T-helper 2 cell treated with Interferon-gamma antibody and Interleukin-4, amounts not matched to agents 100 ng/mL and 5 ng/mL, for 36 hours (primary cell): ENCODE measurements around the gene CYTH4. TPM values are rescaled to one million over a fixed set of nuclear protein-coding genes. Genes with fewer than 3 reads are reported as not detected.
"Not testable (repeated sequence)": the region's sequence is repeated elsewhere in the genome, so short reads cannot be mapped to it uniquely, and the experiment has no call there.

Experiments used
- intact Hi-C: fragments of 100-400 bp; cut with micrococcal nuclease; formaldehyde crosslinking; loops from one replicate; pipeline ENCODE4 v1.15.1; 2023
- total RNA-seq: library from RNA; stranded (reverse); gene quantifications from 2 replicates; pipeline ENCODE4 v1.2.3, GENCODE V29; 2022

The CYTH4 gene
- total RNA-seq, 1 donor from 2014 or later = 91.2 TPM

DNA sequence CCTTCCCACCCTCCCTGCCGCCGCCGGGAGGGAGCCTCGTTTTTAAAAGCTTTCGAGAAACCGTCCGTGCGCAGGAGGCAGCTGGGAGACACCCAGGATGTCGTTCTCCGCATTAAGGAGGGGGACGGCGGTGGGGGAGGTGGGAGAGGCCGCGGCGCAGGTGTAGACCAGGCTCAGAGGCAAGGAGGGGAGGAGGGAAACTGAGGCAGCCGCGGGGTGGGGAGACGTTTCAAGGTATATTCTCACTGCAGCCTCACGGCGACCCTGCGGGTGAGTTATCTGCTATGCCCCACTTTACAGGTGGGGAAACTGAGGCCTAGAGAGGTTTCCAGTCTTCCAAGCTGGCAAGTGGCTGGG, 42.7 kb downstream of the CYTH4 start:
- intact Hi-C loops = no loop called here

DNA sequence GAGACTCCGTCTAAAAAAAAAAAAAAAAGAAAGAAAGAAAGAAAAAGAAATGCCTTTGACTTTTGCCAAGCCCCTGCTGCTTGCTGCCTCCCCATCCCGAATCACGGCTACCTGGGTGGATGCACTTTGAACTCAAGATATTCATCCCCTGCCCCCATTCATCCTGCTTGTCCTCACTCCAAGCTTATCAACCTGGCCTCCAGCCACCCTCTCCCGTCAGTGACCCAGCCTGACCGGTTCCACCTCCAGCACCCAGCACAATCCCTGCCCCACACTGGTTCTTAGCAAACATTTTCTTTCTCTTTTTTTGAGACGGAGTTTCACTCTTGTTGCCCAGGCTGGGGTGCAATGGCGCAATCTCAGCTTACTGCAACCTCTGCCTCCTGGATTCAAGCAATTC, 44.4 kb downstream of the CYTH4 start:
- intact Hi-C loops = no loop called here

DNA sequence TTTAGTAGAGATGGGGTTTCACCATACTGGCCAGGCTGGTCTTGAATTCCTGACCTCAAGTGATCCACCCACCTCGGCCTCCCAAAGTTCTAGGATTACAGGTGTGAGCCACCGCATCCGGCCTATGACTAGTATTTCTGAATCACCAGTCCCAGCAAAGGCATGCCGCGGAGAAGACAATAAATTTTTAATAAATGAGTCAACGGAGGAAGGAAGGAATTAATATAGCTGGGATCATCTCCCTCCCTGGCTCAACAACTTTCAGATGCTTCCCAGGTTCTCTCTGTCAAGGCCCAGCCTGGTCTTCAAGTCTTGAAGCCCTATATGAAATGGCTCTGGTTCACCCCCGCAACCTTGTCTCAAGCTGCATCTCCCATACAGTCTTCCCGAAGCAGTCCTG, 45.7 kb downstream of the CYTH4 start:
- intact Hi-C loops = no loop called here

DNA sequence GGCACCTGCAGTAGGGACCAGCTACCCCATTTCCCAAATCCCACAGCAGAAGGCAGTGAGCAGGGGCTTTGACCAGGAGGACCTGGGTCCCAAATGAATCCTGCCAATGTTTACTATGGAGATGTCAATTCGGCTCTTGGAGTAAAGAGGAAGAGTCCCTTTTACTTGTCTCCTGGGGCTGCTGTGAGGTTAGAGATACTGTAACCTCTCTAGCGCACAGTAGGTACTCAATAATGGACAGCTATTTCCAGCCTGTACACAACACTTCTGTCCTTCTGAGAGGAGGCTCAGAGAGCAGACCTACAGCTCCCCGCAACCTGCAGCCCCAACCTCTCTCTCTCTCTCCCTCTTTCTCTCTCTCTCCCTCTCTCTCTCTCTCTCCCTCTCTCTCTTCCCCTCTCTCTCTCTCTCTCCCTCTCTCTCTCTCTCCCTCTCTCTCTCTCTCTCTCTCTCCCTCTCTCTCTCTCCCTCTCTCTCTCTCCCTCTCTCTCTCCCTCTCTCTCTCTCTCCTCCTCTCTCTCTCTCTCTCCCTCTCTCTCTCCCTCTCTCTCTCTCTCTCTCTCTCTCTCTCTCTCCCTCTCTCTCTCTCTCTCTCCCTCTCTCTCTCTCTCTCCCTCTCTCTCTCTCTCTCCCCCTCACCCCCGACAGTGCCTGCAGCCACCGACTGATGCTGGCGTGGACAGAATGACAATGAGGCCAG, 46.4 kb downstream of the CYTH4 start:
- intact Hi-C loops = not testable (repeated sequence)

DNA sequence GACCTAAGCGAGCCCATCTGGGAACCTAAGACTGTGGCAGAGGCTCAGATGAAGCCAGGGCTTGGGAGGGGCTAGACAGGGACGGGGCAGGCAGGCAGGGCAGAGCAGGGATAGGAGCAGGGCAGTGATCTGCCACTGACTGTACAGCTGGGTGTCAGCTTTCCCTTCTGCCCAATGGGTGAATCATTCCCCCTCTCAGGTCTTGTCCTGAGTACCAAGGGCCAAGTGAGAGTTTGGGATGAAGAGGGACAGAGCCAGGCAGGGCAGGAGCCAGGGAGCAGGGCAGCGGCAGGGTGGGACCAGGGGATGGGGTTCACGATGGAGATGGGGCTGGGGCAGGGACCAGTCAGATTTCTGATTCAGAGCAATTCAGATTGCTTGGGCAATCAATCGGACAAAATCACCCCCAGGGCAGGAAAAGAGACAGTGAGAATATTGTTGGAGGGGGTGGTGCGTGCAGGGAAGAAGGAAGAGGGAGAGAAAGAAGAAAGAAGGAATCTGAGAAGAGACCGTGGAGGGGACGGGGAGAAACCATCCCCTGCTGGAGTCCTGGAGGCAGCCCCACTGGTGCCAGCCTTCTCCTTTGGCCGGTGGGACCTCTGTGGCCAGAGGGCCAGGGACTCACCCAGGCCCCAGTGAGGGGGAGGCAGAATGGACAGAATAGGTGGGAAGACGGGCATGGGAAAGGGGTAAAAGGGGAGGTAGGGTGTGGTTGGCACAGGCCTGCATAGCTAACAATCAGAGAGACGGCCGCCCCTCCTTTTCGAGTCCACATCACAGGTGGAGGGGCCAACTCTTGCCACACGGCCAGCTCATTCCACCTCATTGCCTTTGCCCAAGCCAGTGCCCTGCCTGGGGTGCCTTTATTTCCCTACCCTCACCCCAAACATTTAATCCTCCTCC, 47.2 kb downstream of the CYTH4 start:
- intact Hi-C loops = no loop called here

DNA sequence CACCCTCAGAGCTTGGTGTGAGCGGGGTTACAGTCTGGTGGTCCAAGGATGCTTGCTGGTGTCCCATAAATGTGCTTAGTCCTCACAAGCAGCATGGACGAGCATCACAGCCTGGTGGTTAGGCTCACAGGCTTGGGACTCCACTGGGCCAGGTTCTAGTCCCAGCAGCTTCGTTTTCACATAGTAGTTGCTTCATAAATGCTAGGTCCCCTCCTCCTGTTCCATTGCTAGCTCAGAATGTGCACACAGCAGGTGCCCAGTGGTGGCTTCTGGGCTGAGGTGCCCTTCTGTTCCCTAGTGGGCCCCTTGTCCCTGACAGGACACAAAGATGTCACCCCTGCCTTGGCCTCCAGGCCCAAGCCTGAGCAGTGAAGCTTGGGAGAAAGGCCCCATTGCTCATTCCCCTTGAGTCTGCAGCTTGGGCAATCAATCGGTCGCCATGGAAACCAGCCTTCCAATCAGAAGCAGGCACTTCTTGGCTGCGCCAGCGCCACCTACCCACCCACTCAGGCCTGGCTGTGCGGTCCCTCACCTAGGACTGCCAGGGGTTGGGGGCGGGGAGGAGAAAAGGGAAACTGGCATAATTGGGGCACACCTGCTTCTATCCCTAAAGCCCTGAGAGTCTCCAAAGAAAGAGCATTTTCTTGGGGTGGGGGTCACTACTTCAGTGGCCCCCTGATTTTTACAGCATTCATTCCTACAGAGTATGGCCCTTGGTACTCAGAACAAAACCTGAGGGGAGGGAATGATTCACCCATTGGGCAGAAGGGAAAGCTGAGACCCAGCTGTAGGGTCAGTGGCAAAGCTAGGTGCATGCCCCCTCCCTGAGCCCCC, 48.1 kb downstream of the CYTH4 start:
- intact Hi-C loops = no loop called here

DNA sequence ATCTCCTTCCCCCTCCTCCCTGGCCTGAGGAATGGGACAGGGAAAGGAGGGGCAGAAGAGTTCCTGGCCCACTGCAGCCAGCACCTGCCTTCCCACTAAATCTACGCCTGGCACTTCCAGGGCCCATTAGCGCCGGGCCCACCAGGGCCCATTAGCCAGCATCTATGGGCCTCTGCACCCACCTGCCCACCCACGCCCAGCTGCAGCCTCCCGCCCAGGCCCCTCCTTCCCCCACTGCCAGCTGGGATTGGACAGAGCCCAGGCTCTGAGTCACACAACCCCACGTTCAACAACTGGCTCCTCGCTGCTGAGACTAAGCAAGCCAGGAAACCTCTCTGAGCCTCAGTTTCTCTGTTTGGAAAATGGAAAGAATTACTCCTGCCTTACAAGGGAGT, 48.7 kb downstream of the CYTH4 start:
- intact Hi-C loops = no loop called here

DNA sequence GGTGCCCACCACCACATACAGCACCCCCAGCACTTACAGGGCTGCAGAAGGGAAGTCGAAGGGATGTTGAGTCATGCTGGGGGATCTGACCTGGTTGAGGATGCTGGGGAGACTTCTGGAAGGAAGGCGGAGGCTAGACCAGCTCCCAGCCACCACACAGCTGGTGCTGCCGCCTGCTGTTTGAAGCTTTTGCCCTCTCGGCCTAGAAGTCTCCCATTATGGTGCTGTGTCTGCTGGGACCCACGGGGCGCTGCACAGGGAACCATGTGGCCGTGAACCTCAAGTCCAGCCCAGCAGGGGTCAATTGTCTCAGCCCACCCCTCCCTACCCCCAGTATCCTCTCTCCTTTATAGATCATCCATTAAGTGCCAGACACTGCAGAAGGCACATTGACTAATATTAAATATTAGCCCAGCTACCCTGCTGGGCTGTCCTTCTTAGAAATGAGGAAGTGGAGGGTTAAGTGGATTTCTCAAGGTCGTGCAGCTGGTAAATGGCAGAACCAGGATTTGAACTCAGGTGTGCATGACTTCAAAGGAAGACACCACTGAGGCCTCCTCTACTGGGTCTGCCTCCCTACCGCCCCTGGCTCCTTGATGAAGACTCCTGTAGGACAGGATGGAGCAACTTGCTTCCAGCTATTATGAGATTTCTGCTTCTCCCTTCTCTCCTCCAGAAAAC, 49.7 kb downstream of the CYTH4 start:
- intact Hi-C loops = no loop called here

DNA sequence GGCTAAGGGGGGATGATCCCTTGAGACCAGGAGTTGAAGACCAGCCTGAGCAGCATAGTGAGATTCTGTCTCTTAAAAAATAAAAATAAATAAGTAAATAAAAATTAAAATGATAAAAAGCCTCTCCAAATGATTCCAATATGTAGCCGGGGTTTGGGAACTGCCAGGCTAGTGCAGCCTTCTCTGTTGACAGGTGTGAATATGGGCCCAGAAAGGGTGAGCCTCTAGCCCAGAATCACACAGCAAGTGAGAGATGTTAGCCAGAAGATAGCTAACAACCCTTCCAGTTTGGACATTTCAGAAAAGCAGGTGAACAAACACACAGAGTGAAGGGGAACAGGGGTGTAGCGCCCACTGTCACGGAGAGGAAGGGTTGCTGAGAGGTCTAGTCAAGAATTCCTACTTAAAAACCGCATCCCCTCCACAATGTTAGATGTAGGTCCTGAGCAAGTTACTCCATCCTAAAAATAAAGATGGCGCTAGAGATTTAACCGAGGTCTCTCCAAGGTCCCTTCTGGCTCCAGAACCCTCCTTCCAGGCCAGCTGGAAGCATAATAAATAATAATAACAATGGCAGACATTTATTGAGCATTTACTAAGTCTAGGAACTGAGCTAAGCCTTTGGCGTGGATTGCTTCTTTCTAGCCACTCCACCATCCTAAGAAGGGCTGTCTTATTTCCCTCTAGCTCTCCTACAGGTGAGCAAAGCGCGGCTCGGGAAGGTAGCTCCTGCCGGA, 51.6 kb downstream of the CYTH4 start:
- intact Hi-C loops = no loop called here

DNA sequence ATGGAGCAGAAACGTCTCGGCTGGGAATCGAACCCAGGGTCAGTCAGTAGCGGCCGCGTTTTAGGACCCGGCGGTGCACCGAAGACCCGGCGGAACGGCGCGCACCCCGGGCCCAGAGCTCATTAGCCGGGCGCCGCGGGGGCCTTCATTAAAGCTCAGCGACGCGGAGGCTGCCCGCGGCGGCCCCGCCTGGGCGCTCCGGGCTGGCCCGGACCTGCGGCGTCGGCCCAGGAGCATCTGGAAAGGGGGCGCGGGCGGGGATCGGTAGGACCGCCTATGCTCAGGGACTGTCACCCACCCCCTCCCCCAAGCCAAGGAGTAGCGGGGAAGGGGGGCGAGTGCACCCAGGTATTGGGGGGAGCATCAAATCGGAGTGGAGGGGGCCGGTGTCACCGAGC, 52.2 kb downstream of the CYTH4 start:
- intact Hi-C loops = no loop called here

DNA sequence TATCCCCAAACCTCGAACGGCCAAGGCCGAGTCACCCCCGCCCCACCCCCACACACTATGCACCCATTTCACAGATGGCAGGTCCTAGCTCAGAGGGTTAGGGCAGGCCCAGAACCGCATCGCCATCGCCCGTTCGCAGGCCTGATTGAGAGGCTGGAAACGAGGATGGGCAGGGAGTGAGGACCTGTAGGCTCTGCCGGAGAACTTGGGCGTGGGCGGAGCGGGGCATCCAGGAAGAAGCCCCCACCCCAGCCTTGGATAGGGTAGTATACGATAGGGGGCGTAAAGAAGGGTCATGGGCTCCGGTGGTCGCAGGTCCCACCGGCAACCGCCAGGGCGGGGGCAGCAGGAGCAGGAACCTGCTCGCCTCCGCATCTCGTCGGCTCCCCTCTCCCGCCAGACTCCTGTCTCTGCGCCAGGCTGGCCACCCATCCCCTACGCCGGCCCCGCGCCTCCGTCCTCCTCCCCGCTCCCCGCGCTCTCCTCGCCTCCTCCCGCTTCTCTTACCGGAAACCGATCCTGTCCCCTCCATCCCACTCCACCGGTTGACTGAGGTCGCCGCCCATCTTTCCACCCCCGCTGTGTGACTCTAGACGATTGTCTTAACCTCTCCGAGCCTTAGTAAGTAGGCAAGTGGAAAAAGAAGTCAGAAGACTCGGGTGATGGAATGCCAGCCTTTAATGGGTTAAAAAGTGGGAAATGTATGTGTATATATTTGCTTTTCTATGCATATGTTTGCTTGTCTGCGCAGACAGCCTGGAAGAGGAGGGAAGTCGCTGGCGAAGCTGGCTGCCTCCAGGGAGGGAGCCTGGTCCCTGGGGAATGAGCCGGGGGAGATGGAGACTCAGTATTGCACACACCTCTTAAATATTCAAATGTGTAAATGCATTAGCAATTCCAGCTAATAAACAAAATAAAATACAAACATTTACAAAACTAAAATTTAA, 52.8 kb downstream of the CYTH4 start:
- intact Hi-C loops = no loop called here

DNA sequence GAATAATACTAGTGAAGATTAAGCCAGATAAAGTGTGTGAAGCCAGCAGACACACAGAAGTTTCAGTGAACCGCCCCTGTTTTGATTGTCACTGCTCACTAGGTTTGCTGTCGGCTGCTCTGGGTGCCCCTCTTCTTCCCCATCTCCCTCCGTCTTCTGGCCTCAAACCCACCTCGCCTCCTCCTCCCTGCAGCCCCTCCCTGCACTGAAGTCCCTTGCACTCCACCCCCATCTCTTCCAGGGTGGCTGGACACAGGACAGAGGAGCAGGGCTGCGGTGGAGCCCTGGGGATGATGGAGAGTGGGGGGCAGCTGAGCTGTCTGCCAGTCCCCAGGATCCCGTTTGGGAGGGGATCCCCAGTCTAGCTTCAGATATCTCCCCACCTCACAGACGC, 53.5 kb downstream of the CYTH4 start:
- intact Hi-C loops = no loop called here

DNA sequence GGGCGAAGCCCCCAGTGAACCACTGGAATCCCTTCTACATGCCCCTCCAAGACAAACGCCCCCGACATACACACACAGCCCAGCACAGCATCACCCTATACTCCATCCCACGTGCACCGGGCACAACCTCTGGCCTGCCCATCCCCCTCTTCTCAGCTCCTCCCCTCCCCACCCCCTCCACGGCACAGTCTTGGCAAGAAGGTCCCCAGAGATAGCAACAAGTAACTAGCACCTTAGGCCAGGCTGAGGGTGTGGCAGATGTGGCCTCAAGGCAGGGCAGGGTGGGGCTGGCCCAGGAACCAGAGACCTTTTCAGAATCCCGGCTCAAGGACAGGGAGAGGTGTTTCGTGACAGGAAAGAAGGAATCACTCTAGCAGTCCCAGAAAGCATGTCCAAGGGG, 54.3 kb downstream of the CYTH4 start:
- intact Hi-C loops = no loop called here

DNA sequence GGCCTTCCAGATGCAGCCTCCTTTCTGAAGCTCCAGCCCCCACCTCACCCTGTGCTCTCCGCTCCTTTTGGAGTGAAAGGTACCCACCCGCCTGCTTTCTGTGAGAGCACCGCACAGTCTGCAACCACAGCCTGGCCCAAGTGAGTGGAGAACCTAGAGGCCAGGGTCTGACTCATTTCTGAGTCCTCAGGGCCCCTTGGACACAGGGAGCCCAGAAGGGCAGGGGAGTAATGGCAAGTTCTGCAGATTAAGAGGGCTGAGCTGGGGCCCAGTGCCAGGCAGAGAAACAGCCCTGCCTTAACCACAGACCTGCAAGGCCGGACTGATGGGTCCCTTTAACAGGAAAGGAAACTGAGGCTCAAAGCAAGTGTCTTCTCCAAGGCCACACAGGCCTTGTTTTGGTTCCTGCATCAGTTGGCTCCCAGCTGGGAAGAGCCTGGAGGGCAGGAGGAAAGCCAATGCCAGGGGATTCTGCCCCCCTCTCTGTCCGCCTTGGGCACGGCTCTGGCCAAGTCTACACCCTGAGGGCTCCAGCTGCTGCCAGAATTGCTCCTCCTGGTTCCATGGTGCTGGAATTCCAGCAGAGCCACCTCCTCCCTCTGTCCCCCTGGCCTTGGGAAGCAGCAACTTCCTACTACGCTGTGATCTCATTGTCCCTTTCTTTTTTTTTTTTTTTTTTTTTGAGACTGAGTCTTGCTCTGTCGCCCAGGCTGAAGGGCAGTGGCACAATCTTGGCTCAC, 55.1 kb downstream of the CYTH4 start:
- intact Hi-C loops = no loop called here

DNA sequence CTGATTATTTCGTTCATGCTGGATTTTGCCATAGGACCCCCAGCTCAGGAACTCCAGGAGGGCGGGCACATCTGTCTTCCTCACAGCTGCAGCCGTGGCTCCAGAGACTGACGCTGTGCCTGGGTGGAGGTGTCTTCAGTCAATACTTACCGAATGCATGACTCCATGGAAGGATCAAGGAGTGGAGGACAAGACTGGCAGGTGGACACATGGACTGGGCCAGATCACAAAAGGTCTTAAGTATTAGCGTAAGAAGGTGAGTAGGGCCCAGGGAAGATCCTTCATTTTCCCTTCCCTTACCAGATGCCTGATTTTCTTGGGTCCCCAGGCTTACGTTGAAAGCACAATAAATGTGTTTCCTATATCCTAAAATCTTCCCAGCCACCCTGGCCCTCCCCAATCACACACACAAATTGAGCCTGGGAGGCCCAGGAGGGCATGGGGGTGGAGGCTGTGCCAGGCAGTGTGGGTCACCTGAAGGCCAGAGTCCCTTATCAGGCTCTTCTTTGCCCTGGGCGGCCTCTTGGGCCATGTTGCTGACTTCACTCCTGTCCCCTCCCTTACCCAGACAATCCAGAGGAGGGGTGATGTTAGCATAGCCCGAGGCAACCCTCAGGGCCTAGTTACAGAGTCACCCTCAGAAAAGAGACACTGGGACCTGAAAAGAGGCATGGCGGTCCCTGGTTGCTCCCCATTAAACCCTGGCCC, 56.4 kb downstream of the CYTH4 start:
- intact Hi-C loops = no loop called here

DNA sequence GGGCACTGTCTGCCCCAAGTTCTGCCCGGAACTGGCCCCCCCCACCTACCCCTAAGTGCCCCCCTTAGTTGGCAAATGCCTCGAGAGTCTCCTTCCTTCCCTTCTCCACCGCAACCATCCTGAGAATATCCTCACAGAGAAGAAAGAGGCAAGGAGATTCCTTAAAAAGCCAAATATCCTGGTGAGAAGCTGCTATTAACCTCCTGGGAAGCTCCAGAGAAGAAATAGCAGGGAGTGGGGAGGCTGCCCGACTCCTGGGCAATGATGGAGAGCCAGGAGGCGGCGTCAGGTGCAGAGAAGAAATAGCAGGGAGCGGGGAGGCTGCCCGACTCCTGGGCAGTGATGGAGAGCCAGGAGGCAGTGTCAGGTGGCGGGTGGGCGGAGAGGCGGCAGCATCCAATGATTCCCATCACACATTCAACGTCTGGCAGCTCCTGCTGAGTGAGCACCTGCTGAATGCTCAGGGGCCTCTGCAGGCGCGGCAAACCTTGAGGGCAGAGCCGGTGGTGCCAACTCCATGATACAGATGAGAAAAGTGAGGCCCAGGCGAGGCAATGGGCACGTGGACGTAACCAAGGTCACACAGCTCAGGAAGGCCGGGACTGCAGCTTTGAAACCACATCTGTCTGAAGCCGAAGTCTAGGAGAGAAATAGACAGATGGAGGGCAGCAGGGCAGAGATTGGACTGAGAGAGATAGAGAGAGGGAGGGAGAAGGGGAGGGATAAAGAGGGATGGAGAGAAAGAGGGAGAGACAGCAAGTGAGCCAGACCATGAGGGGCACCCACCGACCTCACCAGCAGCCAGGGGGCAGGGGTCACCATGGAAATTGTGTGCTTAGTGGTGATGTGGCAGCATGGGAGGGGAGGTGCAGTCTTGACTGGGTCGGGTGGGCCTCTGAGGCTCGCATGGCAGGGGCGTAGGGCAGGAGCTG, 58.3 kb downstream of the CYTH4 start:
- intact Hi-C loops = no loop called here

DNA sequence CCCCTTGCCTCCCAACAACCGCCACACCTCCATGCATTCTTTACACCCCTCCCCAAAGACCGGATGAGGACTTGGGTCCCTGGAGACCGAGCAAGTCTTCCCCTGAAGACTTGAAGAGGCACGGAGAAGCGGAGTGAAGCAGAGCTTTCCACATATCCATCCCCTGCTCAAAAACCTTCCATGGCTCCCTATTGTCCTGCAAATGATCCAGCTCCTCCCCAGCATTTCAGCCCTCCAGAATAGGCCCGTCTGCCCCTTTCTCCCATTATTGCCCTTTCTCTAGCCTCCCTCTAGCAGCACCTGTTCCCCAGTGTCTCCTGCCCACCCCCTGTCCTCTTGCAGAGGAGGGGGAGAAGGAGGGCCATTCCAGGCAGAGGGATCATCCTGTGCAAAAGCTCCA, 59.8 kb downstream of the CYTH4 start:
- intact Hi-C loops = no loop called here
